Measurements from ENCODE around the gene CAST.

GRCh38 chr5:96726802-96727201 lies 64.6 kb downstream of the CAST start:
- TF ChIP-seq EP300 (IDR thresholded peaks at IDR 0.05) (no peak), CTCF (IDR thresholded peaks at IDR 0.05) (no peak), POLR2A (IDR thresholded peaks at IDR 0.05) (no peak)
